Activated CD4-positive, alpha-beta T cell treated with anti-CD3 and anti-CD28 coated beads, Interleukin-2, amount 50 U/mL, for 24 hours (primary cell): ENCODE measurements around the gene DUS4L.
"Not testable (repeated sequence)": the region's sequence is repeated elsewhere in the genome, so short reads cannot be mapped to it uniquely, and the experiment has no call there.

ENCODE experiments used
- DNase-seq, 2 donors: peaks; one replicate each; pipeline ENCODE4 v3.0.0-alpha.2; 2020; ENCODE audit warnings: low read depth in 1 of 2, low spot score in 1 of 2

DUS4L gene

GRCh38 chr7:107563775-107564552, at the start of gene DUS4L, which contains the start of gene COG5:
Gene DUS4L (plus strand): TSS chr7:107563971. CDS start chr7:107567071, 3,100 bp downstream.
Gene COG5 (minus strand): TSS chr7:107563920. CDS start chr7:107563896, 24 bp downstream.
- peak; percentile 78 to 82 for DNase-seq

DNA sequence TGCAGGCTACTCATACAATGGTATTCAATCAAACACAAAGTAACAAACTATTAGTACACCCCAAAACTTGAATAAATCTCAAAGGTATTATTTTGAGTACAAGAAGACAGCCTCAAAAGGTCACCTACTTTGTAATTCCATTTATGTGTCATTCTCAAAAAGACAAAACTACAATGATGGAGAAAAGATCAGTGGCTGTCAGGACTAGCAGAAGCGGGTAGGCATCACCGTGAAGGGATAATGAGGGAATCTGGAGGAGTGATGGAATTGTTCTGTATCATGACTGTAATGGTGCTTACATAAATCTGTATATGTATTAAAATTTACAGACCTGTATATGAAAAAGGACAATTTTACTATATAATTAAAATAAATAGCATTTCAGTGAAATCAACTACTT, 37.1 kb upstream of the DUS4L start:
- DNase-seq, result no peak

DNA sequence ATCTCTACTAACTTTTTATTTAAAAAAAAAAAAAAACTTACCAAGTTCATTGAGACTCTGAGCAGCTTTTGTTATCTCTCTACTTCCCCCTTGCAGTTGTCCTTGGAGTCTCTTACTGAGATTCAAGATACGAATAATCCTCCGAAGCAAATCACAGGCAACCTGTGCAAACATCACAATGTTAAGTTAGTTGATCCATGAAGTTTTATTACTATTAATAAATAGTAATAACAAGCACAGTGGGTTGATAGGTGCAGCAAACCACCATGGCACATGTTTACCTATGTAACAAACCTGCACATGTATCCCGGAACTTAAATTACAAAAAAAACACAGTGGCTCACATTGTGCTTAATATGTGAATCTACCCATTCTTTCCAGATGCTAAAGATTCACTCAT, 36.6 kb upstream of the DUS4L start:
- no peak for DNase-seq

- DNase-seq, result no peak
Observed at GRCh38 chr7:107528461-107528860, 35.3 kb upstream of the DUS4L start.

GRCh38 chr7:107530751-107531150, 33.0 kb upstream of the DUS4L start:
- no peak for DNase-seq

- DNase-seq, result no peak
Observed at GRCh38 chr7:107534139-107534538, 29.6 kb upstream of the DUS4L start.

DNA sequence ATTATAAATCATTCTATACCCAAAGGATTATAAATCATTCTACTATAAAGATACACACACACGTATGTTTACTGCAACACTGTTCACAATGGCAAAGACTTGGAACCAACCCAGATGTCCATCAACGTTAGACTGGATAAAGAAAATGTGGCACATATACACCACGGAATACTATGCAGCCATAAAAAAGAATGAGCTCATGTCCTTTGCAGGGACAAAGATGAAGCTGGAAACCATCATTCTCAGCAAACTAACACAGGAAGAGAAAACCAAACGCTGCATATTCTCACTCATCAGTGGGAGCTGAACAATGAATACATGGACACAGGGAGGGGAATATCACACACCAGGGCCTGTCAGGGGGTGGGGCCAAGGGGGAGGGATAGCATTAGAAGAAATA, 26.5 kb upstream of the DUS4L start:
- DNase-seq, result not testable (repeated sequence)

- DNase-seq, result no peak
Observed at GRCh38 chr7:107538001-107538400, 25.8 kb upstream of the DUS4L start.

- no peak for DNase-seq
Observed at GRCh38 chr7:107543338-107543993, 20.3 kb upstream of the DUS4L start.

DNA sequence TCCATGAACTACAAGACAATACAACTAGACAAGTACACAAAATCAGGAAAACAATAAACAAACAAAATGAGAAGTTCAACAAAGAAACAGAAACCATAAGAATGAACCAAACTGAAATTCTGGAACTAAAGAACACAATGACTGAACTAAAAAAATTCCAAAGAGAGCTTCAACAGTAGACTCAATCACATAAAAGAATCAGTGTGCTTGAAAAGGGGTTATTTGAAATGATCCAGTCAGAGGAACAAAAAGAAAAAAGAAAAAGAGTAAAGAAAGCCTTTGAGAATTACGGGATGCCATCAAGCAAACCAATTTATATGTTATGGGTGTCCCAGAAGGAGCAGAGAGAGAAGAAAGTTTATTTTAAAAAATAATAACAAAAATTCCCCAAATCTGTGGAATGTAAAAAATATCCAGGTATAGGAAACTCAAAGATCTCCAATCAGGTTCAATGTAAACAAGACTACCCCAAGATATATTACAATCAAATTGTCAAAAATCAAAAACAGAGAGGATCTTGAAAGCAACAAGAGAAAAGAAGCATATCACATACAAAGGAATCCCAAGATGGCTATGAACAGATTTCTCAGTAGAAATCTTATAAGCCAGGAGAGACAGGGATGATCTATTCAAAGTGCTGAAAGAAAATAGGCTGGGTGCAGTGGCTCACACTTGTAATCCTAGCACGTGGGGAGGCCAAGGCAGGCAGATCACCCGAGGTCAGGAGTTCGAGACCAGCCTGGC, 18.8 kb upstream of the DUS4L start:
- DNase-seq, result no peak

GRCh38 chr7:107551936-107552335, 11.8 kb upstream of the DUS4L start:
- DNase-seq, result no peak

- DNase-seq, result no peak
Observed at GRCh38 chr7:107555893-107556292, 7.9 kb upstream of the DUS4L start.

DNA sequence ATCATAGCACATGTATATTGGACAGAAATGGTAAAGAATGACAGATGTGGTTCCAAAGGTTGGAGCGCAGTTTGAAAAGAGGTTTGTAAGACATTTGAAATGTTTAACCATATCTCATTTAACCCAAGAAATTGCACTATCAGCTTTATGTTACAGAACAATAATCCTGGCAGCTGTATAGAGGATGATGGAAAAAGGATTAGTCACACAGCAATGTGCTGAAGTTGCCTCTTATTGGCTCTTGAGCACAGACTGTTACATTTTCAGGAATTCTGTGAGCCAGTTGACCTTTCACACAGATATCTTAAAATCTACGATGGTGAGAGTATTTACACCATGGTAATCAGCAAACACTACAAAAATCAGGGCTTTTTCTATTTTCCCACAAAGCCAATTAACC, 3.9 kb upstream of the DUS4L start:
- DNase-seq, result no peak

DNA sequence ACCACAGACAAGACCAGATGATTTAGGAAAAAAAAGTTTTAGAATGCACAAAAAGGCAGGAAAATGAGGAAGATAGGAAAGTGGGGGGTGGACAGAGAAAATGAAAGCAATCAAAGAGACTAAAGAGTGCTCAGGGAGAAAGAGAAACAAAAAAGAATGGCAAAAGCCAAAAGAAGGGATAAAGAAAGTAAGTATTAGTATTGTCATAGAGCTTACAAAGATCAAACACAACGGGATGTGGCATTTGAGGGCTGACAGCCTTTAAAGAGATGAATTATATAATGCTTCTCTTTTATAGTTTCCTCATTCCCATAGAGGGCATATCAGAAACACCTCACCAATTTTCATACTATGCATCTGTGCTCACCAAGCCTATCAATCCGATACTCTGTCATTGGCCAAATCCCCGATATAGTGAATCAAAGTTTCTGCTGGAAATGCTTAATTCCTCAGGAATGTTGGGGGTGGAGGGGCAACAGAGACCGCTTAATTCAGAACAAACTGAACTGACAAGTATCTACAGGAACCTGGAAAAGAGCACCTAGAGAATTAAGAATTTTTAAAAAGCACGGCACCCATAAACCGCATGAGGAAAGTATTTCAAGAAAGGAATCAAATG, 2.8 kb upstream of the DUS4L start:
- DNase-seq, result no peak

- no peak for DNase-seq
Observed at GRCh38 chr7:107563081-107563774, 543 bp upstream of the DUS4L start.

GRCh38 chr7:107564553-107565298, 955 bp downstream of the DUS4L start:
- DNase-seq, result no peak

GRCh38 chr7:107570298-107570697, 6.5 kb downstream of the DUS4L start:
- no peak for DNase-seq

GRCh38 chr7:107573537-107573936, 9.8 kb downstream of the DUS4L start:
- DNase-seq, result no peak

DNA sequence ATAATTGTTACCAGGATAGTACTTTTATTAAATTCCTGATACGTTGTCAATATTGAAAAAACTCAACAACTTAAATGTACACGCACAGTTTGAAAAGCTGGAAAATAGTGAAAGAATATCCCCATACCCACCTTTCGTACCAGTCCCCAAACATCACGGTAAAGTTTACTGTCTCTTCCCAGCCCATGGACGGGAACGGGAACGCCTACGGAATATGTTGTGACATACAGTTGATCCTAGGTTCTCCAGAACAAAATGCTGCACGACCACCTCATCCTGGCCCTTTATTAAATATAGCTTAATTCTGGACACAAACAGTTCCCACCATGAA, 15.7 kb downstream of the DUS4L start:
- DNase-seq, result no peak
